Psoas muscle (tissue), 8 donors: ENCODE results near the gene CLDN20. TPM values are rescaled to one million over a fixed set of nuclear protein-coding genes. Genes with fewer than 3 reads are reported as not detected.
"Not testable (repeated sequence)": the region's sequence is repeated elsewhere in the genome, so short reads cannot be mapped to it uniquely, and the experiment has no call there.

Source experiments
- ATAC-seq, 4 donors: fragments of 200-7000 bp; cut with Tn5 transposase; one replicate each; pipeline ENCODE4 v1.9.1; 2020; ENCODE audit warnings: moderate library complexity in 3 of 4, mild to moderate bottlenecking in 2 of 4
- DNase-seq, 2 donors: peaks; one replicate each; pipeline ENCODE4 v3.0.0-alpha.2; 2020
- H3K27ac ChIP-seq: fragments of 200-600 bp; one replicate; pipeline ENCODE4 v1.8.0; 2022
- H3K27me3 ChIP-seq, 3 donors: fragments of 200-600 bp in 1 of 3; one replicate each; pipeline versions ENCODE4 v1.6.1 to v1.8.0; 2013 to 2022; ENCODE audit warnings: low read length in 2 of 3, mild to moderate bottlenecking in 2 of 3, moderate library complexity in 1 of 3; ENCODE audit not compliant: insufficient read depth in 3 of 3
- H3K36me3 ChIP-seq, 2 donors: fragments of 200-600 bp in 1 of 2; one replicate each; pipeline versions ENCODE4 v1.6.1 to v1.8.0; 2013 to 2022; ENCODE audit warnings: low read depth in 1 of 2, mild to moderate bottlenecking in 1 of 2, moderate library complexity in 1 of 2; ENCODE audit not compliant: insufficient read depth in 1 of 2
- H3K4me1 ChIP-seq: fragments of 200-600 bp; one replicate; pipeline ENCODE4 v1.8.0; 2022
- H3K4me3 ChIP-seq: fragments of 200-600 bp; one replicate; pipeline ENCODE4 v1.8.0; 2022; ENCODE audit warnings: mild to moderate bottlenecking
- H3K9me3 ChIP-seq: fragments of 200-600 bp; one replicate; pipeline ENCODE4 v1.8.0; 2022
- CTCF ChIP-seq: fragments of 200-600 bp; IDR thresholded peaks from one replicate; pipeline ENCODE4 v1.8.0; 2022; ENCODE audit warnings: antibody characterized with exemption
- WGBS, 3 donors: extraction: QIAGEN DNeasy Blood & Tissue Kit; methylation state at CpG; one replicate each; pipeline versions ENCODE4 v1.1.6 to v1.1.7; 2013; 5-methylcytosine and 5-hydroxymethylcytosine counted together
- intact Hi-C, 2 donors: fragments of 100-400 bp; cut with DNase I; formaldehyde crosslinking; loops; one replicate each; pipeline versions ENCODE4 v1.11.0 to v1.14.2; 2022
- polyA plus RNA-seq, 3 donors: library from polyadenylated mRNA; stranded (reverse); fragments of 200-250 nt; gene quantifications; one replicate each; pipeline ENCODE4 v1.2.3, GENCODE V29; 2013
- total RNA-seq, 4 donors: library from RNA; stranded (reverse); fragmentation: NEBNext Ultra II Directional in 2 of 4; extraction: Animal tissue kit (Norgen Biotek cat#: 25700) in 2 of 4; gene quantifications; one replicate each; pipeline versions ENCODE4 v1.2.1 to v1.2.4, GENCODE V29; 2021 to 2023
- donor health status: healthy with polysubstance abuse.
- donor health status: DM: no; HTN: no; CAD: no; lungs with moderate emphysema.
- donor health status: Bipolar disorder and iron deficiency.
- donor health status: healthy.
- donor health status: DM: yes; HTN: yes; CAD: no.
- donor health status: DM: no; HTN: no; CAD: no.
- donor health status: DM: no; HTN: no; CAD: no.
- donor health status: DM: yes; HTN: yes; CAD: no.

The CLDN20 gene
- total and polyA plus RNA-seq, 7 donors: 0.05 TPM; not detected in 6

- Histone ChIP-seq H3K36me3 (peaks cover 4 to 18% of the 10 kb centered on the region in 2 donors), H3K27me3 (no peaks in the 10 kb centered on the region), H3K4me3 (no peak overlapping the region), H3K27ac (no peak overlapping the region), H3K4me1 (peaks cover 4% of the 10 kb centered on the region), H3K9me3 (no peaks in the 10 kb centered on the region)
- WGBS, 3 donors: 58 to 67% (median 63%) methylated on average over 9 of the region's 9 CpGs
- DNase-seq (no peak), ATAC-seq (no peak)
- intact Hi-C loops: no loop called here
- TF ChIP-seq CTCF: no peak
Observed at GRCh38 chr6:155264693-155265320, 994 bp downstream of the CLDN20 start.

GRCh38 chr6:155265843-155266535 is 2.2 kb downstream of the CLDN20 start:
- intact Hi-C loops: no loop called here
- 87 to 95% (median 88%) methylated on average over 4 of the region's 4 CpGs for WGBS, 3 donors
- H3K27me3 ChIP-seq: no peaks in the 10 kb centered on the region

GRCh38 chr6:155267411-155267810 is 3.6 kb downstream of the CLDN20 start:
- DNase-seq (no peak), ATAC-seq (no peak)
- Histone ChIP-seq H3K9me3 (no peaks in the 10 kb centered on the region), H3K36me3 (peaks cover 0 to 11% of the 10 kb centered on the region in 2 donors), H3K27ac (no peak overlapping the region), H3K4me3 (no peak overlapping the region), H3K4me1 (peaks cover 10% of the 10 kb centered on the region), H3K27me3 (no peaks in the 10 kb centered on the region)
- WGBS, 3 donors: 95 to 100% (median 96%) methylated on average over 2 of the region's 2 CpGs
- intact Hi-C loops: no loop called here
- no peak for TF ChIP-seq CTCF

More at GRCh38 chr6:155265843-155266535, 2.2 kb downstream of the CLDN20 start:
- no peak for TF ChIP-seq CTCF
- H3K4me3 ChIP-seq: no peak overlapping the region
- DNase-seq (no peak), ATAC-seq (no peak)
- H3K9me3 ChIP-seq: no peaks in the 10 kb centered on the region
- H3K4me1 ChIP-seq: peaks cover 4% of the 10 kb centered on the region
- peaks cover 0 to 11% of the 10 kb centered on the region in 2 donors for H3K36me3 ChIP-seq
- no peak overlapping the region for H3K27ac ChIP-seq

GRCh38 chr6:155268088-155268867 is 4.5 kb downstream of the CLDN20 start:
- DNase-seq, H3K27me3 ChIP-seq, H3K27ac ChIP-seq, intact Hi-C loops, H3K9me3 ChIP-seq, H3K4me3 ChIP-seq: not testable (repeated sequence)
- WGBS, 3 donors: 87 to 95% (median 89%) methylated on average over 3 of the region's 5 CpGs
- peaks cover 15% of the 10 kb centered on the region for H3K4me1 ChIP-seq
- peak; percentile 28 for TF ChIP-seq CTCF
- peak in 1 of 4 donors; percentile 35 for ATAC-seq
- H3K36me3 ChIP-seq: peaks cover 0 to 11% of the 10 kb centered on the region in 2 donors
